IPS-15b (cell line): ENCODE measurements around the gene LARP1.

Source experiments
- H3K27me3 ChIP-seq: one replicate; pipeline ENCODE4 v1.6.1; 2013; ENCODE audit warnings: low read length; ENCODE audit not compliant: control insufficient read depth, insufficient read depth
- H3K36me3 ChIP-seq: one replicate; pipeline ENCODE4 v1.6.1; 2013; ENCODE audit warnings: low read length; ENCODE audit not compliant: control insufficient read depth, insufficient read depth
- H3K4me1 ChIP-seq: one replicate; pipeline ENCODE4 v1.6.1; 2013; ENCODE audit warnings: mild to moderate bottlenecking, low read length; ENCODE audit not compliant: control insufficient read depth, insufficient read depth
- H3K4me3 ChIP-seq: one replicate; pipeline ENCODE4 v1.5.1; 2013; ENCODE audit warnings: low read depth, low read length
- H3K9ac ChIP-seq: one replicate; pipeline ENCODE4 v1.6.1; 2013; ENCODE audit warnings: low read depth, mild to moderate bottlenecking, low read length
- H3K9me3 ChIP-seq: one replicate; pipeline ENCODE4 v1.6.1; 2013; ENCODE audit warnings: mild to moderate bottlenecking, low read length; ENCODE audit not compliant: control insufficient read depth, insufficient read depth

The LARP1 gene

GRCh38 chr5:154857530-154858296 is 102.5 kb downstream of the LARP1 start:
- H3K36me3 ChIP-seq, result no peaks in the 10 kb centered on the region
- H3K9ac ChIP-seq, result peak overlapping the region; percentile 85
- no peaks in the 10 kb centered on the region for H3K9me3 ChIP-seq
- peak overlapping the region; percentile 98 for H3K4me3 ChIP-seq
- peaks cover 9% of the 10 kb centered on the region for H3K4me1 ChIP-seq
- H3K27me3 ChIP-seq, result no peaks in the 10 kb centered on the region

- H3K36me3 ChIP-seq, result no peaks in the 10 kb centered on the region
- peak within 1 kb of the TSS; percentile 87 for H3K9ac ChIP-seq
- H3K4me3 ChIP-seq, result peak within 1 kb of the TSS; percentile 98
- peaks cover 9% of the 10 kb centered on the region for H3K4me1 ChIP-seq
- H3K9me3 ChIP-seq, result no peaks in the 10 kb centered on the region
- no peaks in the 10 kb centered on the region for H3K27me3 ChIP-seq
Observed at GRCh38 chr5:154858297-154858971, 103.3 kb downstream of the LARP1 start, which contains the start of gene CNOT8. Gene CNOT8, plus strand, starts transcription at chr5:154858627. Its CDS starts 4,652 bp downstream, at chr5:154863279.

- no peaks in the 10 kb centered on the region for H3K9me3 ChIP-seq
- no peaks in the 10 kb centered on the region for H3K36me3 ChIP-seq
Observed at GRCh38 chr5:154858972-154859871, 104.0 kb downstream of the LARP1 start.

GRCh38 chr5:154860123-154860522 is 104.9 kb downstream of the LARP1 start:
- Histone ChIP-seq H3K36me3 (no peaks in the 10 kb centered on the region), H3K4me1 (peaks cover 9% of the 10 kb centered on the region), H3K27me3 (no peaks in the 10 kb centered on the region), H3K9ac (peak overlapping the region; percentile 39), H3K4me3 (peak overlapping the region; percentile 98), H3K9me3 (no peaks in the 10 kb centered on the region)

More at GRCh38 chr5:154858972-154859871, 104.0 kb downstream of the LARP1 start:
- Histone ChIP-seq H3K9ac (peak overlapping the region; percentile 87), H3K4me3 (peak overlapping the region; percentile 98), H3K4me1 (peaks cover 9% of the 10 kb centered on the region), H3K27me3 (no peaks in the 10 kb centered on the region)

- no peaks in the 10 kb centered on the region for H3K36me3 ChIP-seq
- no peak overlapping the region for H3K4me3 ChIP-seq
- no peak overlapping the region for H3K9ac ChIP-seq
- H3K4me1 ChIP-seq, result peaks cover 9% of the 10 kb centered on the region
- no peaks in the 10 kb centered on the region for H3K9me3 ChIP-seq
- no peaks in the 10 kb centered on the region for H3K27me3 ChIP-seq
Observed at GRCh38 chr5:154860765-154861164, 105.6 kb downstream of the LARP1 start.

- no peaks in the 10 kb centered on the region for H3K27me3 ChIP-seq
- no peaks in the 10 kb centered on the region for H3K36me3 ChIP-seq
- H3K9me3 ChIP-seq, result no peaks in the 10 kb centered on the region
- H3K9ac ChIP-seq, result no peak overlapping the region
- H3K4me3 ChIP-seq, result no peak overlapping the region
- peaks cover 7% of the 10 kb centered on the region for H3K4me1 ChIP-seq
Observed at GRCh38 chr5:154861946-154862345, 106.8 kb downstream of the LARP1 start.

- no peaks in the 10 kb centered on the region for H3K36me3 ChIP-seq
- H3K4me3 ChIP-seq, result no peak overlapping the region
- no peaks in the 10 kb centered on the region for H3K9me3 ChIP-seq
- H3K27me3 ChIP-seq, result no peaks in the 10 kb centered on the region
- H3K9ac ChIP-seq, result no peak overlapping the region
- peaks cover 6% of the 10 kb centered on the region for H3K4me1 ChIP-seq
Observed at GRCh38 chr5:154862766-154863165, 107.6 kb downstream of the LARP1 start.

GRCh38 chr5:154863291-154864080 is 108.3 kb downstream of the LARP1 start:
- peaks cover 6% of the 10 kb centered on the region for H3K4me1 ChIP-seq
- no peak overlapping the region for H3K4me3 ChIP-seq
- no peaks in the 10 kb centered on the region for H3K27me3 ChIP-seq
- H3K9me3 ChIP-seq, result no peaks in the 10 kb centered on the region
- no peak overlapping the region for H3K9ac ChIP-seq
- H3K36me3 ChIP-seq, result no peaks in the 10 kb centered on the region

GRCh38 chr5:154865466-154866184 is 110.4 kb downstream of the LARP1 start:
- Histone ChIP-seq H3K4me3 (no peak overlapping the region), H3K36me3 (peaks cover 3% of the 10 kb centered on the region), H3K27me3 (no peaks in the 10 kb centered on the region), H3K9me3 (no peaks in the 10 kb centered on the region), H3K4me1 (no peaks in the 10 kb centered on the region), H3K9ac (no peak overlapping the region)

GRCh38 chr5:154866841-154867240 is 111.7 kb downstream of the LARP1 start:
- H3K9ac ChIP-seq, result no peak overlapping the region
- H3K4me1 ChIP-seq, result no peaks in the 10 kb centered on the region
- peaks cover 7% of the 10 kb centered on the region for H3K36me3 ChIP-seq
- no peak overlapping the region for H3K4me3 ChIP-seq
- no peaks in the 10 kb centered on the region for H3K27me3 ChIP-seq
- no peaks in the 10 kb centered on the region for H3K9me3 ChIP-seq
